OCI-LY7 (cell line): ENCODE data around the gene TUSC7.

Experiments used
- EZH2phosphoT487 ChIP-seq: fragments of 200-600 bp; sonication (generic); IDR thresholded peaks from 2 replicates; pipeline ENCODE4 v1.6.1; 2018; ENCODE audit warnings: low read depth, borderline replicate concordance, mild to moderate bottlenecking, mixed run types, antibody characterized with exemption, low read length, moderate library complexity, mixed read lengths
- TF ChIP-seq, protein P1 (sequence below): fragments of 200-600 bp; sonication (generic); conservative IDR thresholded peaks from 2 replicates; pipeline ENCODE4 v1.5.1; 2014; ENCODE audit warnings: mild to moderate bottlenecking, antibody characterized with exemption, low read length, moderate library complexity, mixed read lengths

GRCh38 chr3:116743062-116743461, 33.5 kb downstream of the TUSC7 start:
- TF ChIP-seq, protein P1, sequence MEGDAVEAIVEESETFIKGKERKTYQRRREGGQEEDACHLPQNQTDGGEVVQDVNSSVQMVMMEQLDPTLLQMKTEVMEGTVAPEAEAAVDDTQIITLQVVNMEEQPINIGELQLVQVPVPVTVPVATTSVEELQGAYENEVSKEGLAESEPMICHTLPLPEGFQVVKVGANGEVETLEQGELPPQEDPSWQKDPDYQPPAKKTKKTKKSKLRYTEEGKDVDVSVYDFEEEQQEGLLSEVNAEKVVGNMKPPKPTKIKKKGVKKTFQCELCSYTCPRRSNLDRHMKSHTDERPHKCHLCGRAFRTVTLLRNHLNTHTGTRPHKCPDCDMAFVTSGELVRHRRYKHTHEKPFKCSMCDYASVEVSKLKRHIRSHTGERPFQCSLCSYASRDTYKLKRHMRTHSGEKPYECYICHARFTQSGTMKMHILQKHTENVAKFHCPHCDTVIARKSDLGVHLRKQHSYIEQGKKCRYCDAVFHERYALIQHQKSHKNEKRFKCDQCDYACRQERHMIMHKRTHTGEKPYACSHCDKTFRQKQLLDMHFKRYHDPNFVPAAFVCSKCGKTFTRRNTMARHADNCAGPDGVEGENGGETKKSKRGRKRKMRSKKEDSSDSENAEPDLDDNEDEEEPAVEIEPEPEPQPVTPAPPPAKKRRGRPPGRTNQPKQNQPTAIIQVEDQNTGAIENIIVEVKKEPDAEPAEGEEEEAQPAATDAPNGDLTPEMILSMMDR = no peak
- TF ChIP-seq EZH2phosphoT487 = no peak
